H1 (cell line): Measurements from ENCODE around the gene NR2F1. TPM values are rescaled to one million over a fixed set of nuclear protein-coding genes. Genes with fewer than 3 reads are reported as not detected.

Experiments
- CTCF ChIA-PET: fragments of 300-600 bp; sonication (Branson Sonifier 250); formaldehyde crosslinking; loops from one replicate; lab custom pipeline; 2021; ENCODE audit not compliant: partially characterized antibody; lab: Charles Lee
- POLR2A ChIA-PET: fragments of 300-600 bp; sonication (Branson Sonifier 250); formaldehyde crosslinking; loops from one replicate; lab custom pipeline; 2021; ENCODE audit warnings: inconsistent platforms; ENCODE audit not compliant: partially characterized antibody; lab: Charles Lee
- DNase-seq, 2 experiments: peaks; one replicate each; pipeline versions ENCODE4 v3.0.0 to v3.0.0-alpha.2; 2010 to 2022; ENCODE audit warnings: low spot score in 2 of 2, low read depth in 1 of 2, mixed read lengths in 1 of 2
- FAIRE-seq: peaks from 2 replicates; lab custom pipeline; 2011; peaks lifted over from hg19 to GRCh38; lab: Jason Lieb, UNC
- H2AFZ ChIP-seq: 2 replicates; pipeline ENCODE4 v1.8.1; 2012; ENCODE audit warnings: low read length, inconsistent platforms
- H2AK5ac ChIP-seq: 2 replicates; pipeline ENCODE4 v1.6.1; 2013; ENCODE audit warnings: low read depth, low read length
- H2BK120ac ChIP-seq: replicated peaks from 2 replicates; pipeline ENCODE3; 2013; ENCODE audit warnings: low read depth, low read length, inconsistent platforms
- H2BK12ac ChIP-seq: 2 replicates; pipeline ENCODE4 v1.6.1; 2013; ENCODE audit warnings: low read depth, low read length
- H2BK15ac ChIP-seq: 2 replicates; pipeline ENCODE4 v1.6.1; 2013; ENCODE audit warnings: low read length
- H2BK20ac ChIP-seq: 2 replicates; pipeline ENCODE4 v1.6.1; 2013; ENCODE audit warnings: low read length
- H2BK5ac ChIP-seq: 2 replicates; pipeline ENCODE4 v1.6.1; 2013; ENCODE audit warnings: low read depth, low read length
- H3K14ac ChIP-seq: 2 replicates; pipeline ENCODE4 v1.6.1; 2013; ENCODE audit warnings: inconsistent platforms; ENCODE audit not compliant: insufficient read length
- H3K18ac ChIP-seq: 2 replicates; pipeline ENCODE4 v1.6.1; 2013; ENCODE audit warnings: low read length; ENCODE audit errors: extremely low read depth
- H3K23ac ChIP-seq: 2 replicates; pipeline ENCODE4 v1.6.1; 2013; ENCODE audit warnings: inconsistent platforms; ENCODE audit not compliant: insufficient read length
- H3K23me2 ChIP-seq: 2 replicates; pipeline ENCODE4 v1.6.1; 2013; ENCODE audit warnings: low read depth, low read length
- H3K27ac ChIP-seq: 2 replicates; pipeline ENCODE4 v1.6.1; 2011; ENCODE audit warnings: low read depth, low read length, inconsistent platforms
- H3K27me3 ChIP-seq, 4 experiments: replicated peaks in 1 of 4; 1 replicate in 1 of 4; 2 replicates in 3 of 4; pipeline versions ENCODE4 v1.6.1 to v1.8.1; 2011 to 2013; ENCODE audit warnings: low read length in 3 of 4, mild to moderate bottlenecking in 3 of 4, inconsistent platforms in 2 of 4, mixed read lengths in 2 of 4, moderate library complexity in 1 of 4; ENCODE audit not compliant: control insufficient read depth in 3 of 4, insufficient read depth in 3 of 4; ENCODE audit errors: extremely low read depth in 1 of 4
- H3K36me3 ChIP-seq, 4 experiments: 2 replicates each; pipeline versions ENCODE4 v1.6.1 to v1.8.1; 2011 to 2013; ENCODE audit warnings: mild to moderate bottlenecking in 4 of 4, low read length in 3 of 4, moderate library complexity in 2 of 4, control low read depth in 1 of 4, inconsistent platforms in 1 of 4; ENCODE audit not compliant: insufficient read depth in 4 of 4, control insufficient read depth in 2 of 4
- H3K4ac ChIP-seq: replicated peaks from 2 replicates; pipeline ENCODE3; 2013; ENCODE audit warnings: low read length, low read depth, mixed read lengths, inconsistent platforms; ENCODE audit not compliant: insufficient read length
- H3K4me1 ChIP-seq, 4 experiments: replicated peaks in 1 of 4; 1 replicate in 1 of 4; 2 replicates in 3 of 4; pipeline versions ENCODE4 v1.6.1 to v1.8.1; 2011 to 2013; ENCODE audit warnings: low read length in 3 of 4, inconsistent platforms in 2 of 4, mixed read lengths in 1 of 4; ENCODE audit not compliant: insufficient read depth in 4 of 4, control insufficient read depth in 3 of 4
- H3K4me2 ChIP-seq, 2 experiments: 2 replicates each; pipeline versions ENCODE4 v1.6.1 to v1.8.1; 2011 to 2013; ENCODE audit warnings: low read depth in 2 of 2, low read length in 2 of 2, control low read depth in 1 of 2, inconsistent platforms in 1 of 2, mild to moderate bottlenecking in 1 of 2; ENCODE audit not compliant: insufficient read depth in 1 of 2
- H3K4me3 ChIP-seq, 4 experiments: fragments of 200-600, 300-600 bp in 1 of 4; sonication (generic), shearing (Covaris generic), sonication (Bioruptor Twin) in 1 of 4; 2 replicates each; pipeline versions ENCODE4 v1.5.1 to v1.8.1; 2011 to 2016; ENCODE audit warnings: low read length in 4 of 4, low read depth in 3 of 4, control low read depth in 2 of 4, inconsistent platforms in 2 of 4, mild to moderate bottlenecking in 2 of 4, mixed read lengths in 1 of 4, moderate library complexity in 1 of 4; ENCODE audit not compliant: insufficient read depth in 2 of 4; ENCODE audit errors: extremely low read depth in 1 of 4
- H3K56ac ChIP-seq: replicated peaks from 2 replicates; pipeline ENCODE3; 2013; ENCODE audit warnings: low read depth, mild to moderate bottlenecking, mixed read lengths, low read length, inconsistent platforms; ENCODE audit not compliant: insufficient read length
- H3K79me1 ChIP-seq: 2 replicates; pipeline ENCODE4 v1.6.1; 2013; ENCODE audit warnings: low read depth, low read length, control low read depth
- H3K79me2 ChIP-seq, 2 experiments: 2 replicates each; pipeline versions ENCODE4 v1.6.1 to v1.8.1; 2012 to 2013; ENCODE audit warnings: low read length in 2 of 2, mild to moderate bottlenecking in 2 of 2, inconsistent platforms in 1 of 2; ENCODE audit not compliant: insufficient read depth in 2 of 2, control insufficient read depth in 1 of 2
- H3K9ac ChIP-seq, 4 experiments: replicated peaks in 1 of 4; 1 replicate in 1 of 4; 2 replicates in 3 of 4; pipeline versions ENCODE4 v1.6.1 to v1.8.1; 2011 to 2013; ENCODE audit warnings: low read depth in 3 of 4, low read length in 3 of 4, control low read depth in 2 of 4, mild to moderate bottlenecking in 2 of 4, moderate library complexity in 2 of 4, inconsistent platforms in 1 of 4; ENCODE audit errors: extremely low read depth in 1 of 4
- H3K9me3 ChIP-seq, 2 experiments: 2 replicates each; pipeline versions ENCODE4 v1.6.1 to v1.8.1; 2012 to 2013; ENCODE audit warnings: mild to moderate bottlenecking in 2 of 2, moderate library complexity in 2 of 2, control low read depth in 1 of 2, inconsistent platforms in 1 of 2, low read depth in 1 of 2, low read length in 1 of 2, mixed read lengths in 1 of 2; ENCODE audit not compliant: insufficient read depth in 2 of 2
- H4K20me1 ChIP-seq, 2 experiments: replicated peaks in 1 of 2; 2 replicates each; pipeline versions ENCODE3 to v1.8.1; 2011 to 2013; ENCODE audit warnings: inconsistent platforms in 2 of 2, low read length in 2 of 2, mild to moderate bottlenecking in 1 of 2; ENCODE audit not compliant: insufficient read depth in 2 of 2, control insufficient read depth in 1 of 2
- H4K5ac ChIP-seq: 2 replicates; pipeline ENCODE4 v1.6.1; 2013; ENCODE audit warnings: low read length, low read depth, mixed read lengths, inconsistent platforms; ENCODE audit not compliant: insufficient read length
- H4K8ac ChIP-seq: 2 replicates; pipeline ENCODE4 v1.8.0; 2013; ENCODE audit warnings: mild to moderate bottlenecking, moderate library complexity, low read length, inconsistent platforms; ENCODE audit not compliant: insufficient read depth; ENCODE audit errors: extremely low read depth
- H4K91ac ChIP-seq: replicated peaks from 2 replicates; pipeline ENCODE3; 2013; ENCODE audit warnings: low read length, mixed read lengths, inconsistent platforms; ENCODE audit not compliant: insufficient read length
- CBX8 ChIP-seq: fragments of 300-800, 300-1000 bp; sonication (generic); IDR thresholded peaks from 2 replicates; pipeline ENCODE4 v1.7.1; 2016; ENCODE audit warnings: low read depth, low read length, borderline replicate concordance
- CREB1 ChIP-seq: IDR thresholded peaks from 2 replicates; pipeline ENCODE4 v1.6.1; 2012; ENCODE audit warnings: inconsistent platforms
- EZH2 ChIP-seq: fragments of 200-600 bp; sonication (generic); IDR thresholded peaks from 2 replicates; pipeline ENCODE4 v1.7.1; 2012; ENCODE audit warnings: low read depth, mild to moderate bottlenecking, moderate library complexity, low read length, inconsistent platforms; ENCODE audit not compliant: severe bottlenecking
- HDAC2 ChIP-seq, 2 experiments: fragments of 300-600 bp in 1 of 2; sonication (generic) in 1 of 2; IDR thresholded peaks; 2 replicates each; pipeline ENCODE4 v1.6.1; 2011 to 2012; ENCODE audit warnings: low read depth in 2 of 2, low read length in 2 of 2, mild to moderate bottlenecking in 2 of 2, moderate library complexity in 2 of 2, borderline replicate concordance in 1 of 2, inconsistent platforms in 1 of 2
- NRF1 ChIP-seq: IDR thresholded peaks from 2 replicates; pipeline ENCODE4 v1.6.1; 2011; ENCODE audit warnings: mild to moderate bottlenecking, low read depth, low read length, improper control_type of control experiment
- POU5F1 ChIP-seq: IDR thresholded peaks from 2 replicates; pipeline ENCODE4 v1.6.1; 2011; ENCODE audit warnings: low read depth, mild to moderate bottlenecking, low read length, moderate library complexity
- RXRA ChIP-seq: IDR thresholded peaks from 2 replicates; pipeline ENCODE4 v1.6.1; 2011; ENCODE audit warnings: low read depth, mild to moderate bottlenecking, low read length, moderate library complexity; ENCODE audit not compliant: insufficient read depth
- TAF1 ChIP-seq: IDR thresholded peaks from 2 replicates; pipeline ENCODE4 v1.6.1; 2011; ENCODE audit warnings: mild to moderate bottlenecking, low read depth, low read length
- TEAD4 ChIP-seq: IDR thresholded peaks from 2 replicates; pipeline ENCODE4 v1.6.1; 2012; ENCODE audit warnings: low read depth, low read length, inconsistent platforms, mixed read lengths
- WGBS, 2 experiments: shearing (Covaris generic) in 1 of 2; methylation state at CpG; one replicate each; pipeline versions ENCODE4 v1.1.6 to v1.1.7; 2013 to 2015; ENCODE audit warnings: low lambda C conversion rate in 2 of 2, mixed read lengths in 2 of 2, inconsistent platforms in 1 of 2, low coverage in 1 of 2, missing lambda C conversion rate in 1 of 2; ENCODE audit not compliant: insufficient replicate concordance in 2 of 2, insufficient coverage in 1 of 2, insufficient read length in 1 of 2; ENCODE audit errors: extremely low coverage in 1 of 2, missing lambda C conversion rate in 1 of 2; 5-methylcytosine and 5-hydroxymethylcytosine counted together
- long read RNA-seq, 2 experiments: library from RNA in 1 of 2; library from capped mRNA in 1 of 2; stranded (forward); transcript quantifications; one replicate each; pipeline ENCODE4 v2.0.0, GENCODE V29; 2021; ENCODE audit warnings: inconsistent platforms in 1 of 2
- polyA minus RNA-seq, 3 experiments: library from RNA; depleted of rRNA, polyadenylated mRNA; stranded (reverse); fragments of >200 nt; gene quantifications; 1 replicate in 2 of 3; 2 replicates in 1 of 3; pipeline ENCODE4 v1.2.3, GENCODE V29; 2011
- polyA plus RNA-seq, 7 experiments: library from polyadenylated mRNA; depleted of rRNA in 3 of 7; stranded (reverse) in 5 of 7; unstranded in 2 of 7; fragments of >200 nt in 5 of 7; fragments of 200-250 nt in 2 of 7; gene quantifications; 1 replicate in 5 of 7; 2 replicates in 1 of 7; 4 replicates in 1 of 7; pipeline versions ENCODE4 v1.2.1 to v1.2.3, GENCODE V29; 2011 to 2013; ENCODE audit warnings: missing spikeins in 2 of 7, mixed read lengths in 2 of 7
- total RNA-seq: library from RNA; stranded (reverse); fragmentation: NEBNext Ultra II Directional; extraction: Animal tissue kit (Norgen Biotek cat#: 25700); gene quantifications from 2 replicates; pipeline ENCODE4 v1.2.1, GENCODE V29; 2021

Gene NR2F1
- total RNA-seq (not detected in 2 replicates), polyA plus RNA-seq (2011; rRNA removed) (0.17 TPM in 1 of 2 replicates, not detected in the other), polyA minus RNA-seq (2011; rRNA and poly(A)+ RNA removed) (0.13 TPM in 1 of 2 replicates, not detected in the other)
- 0.27 TPM for polyA plus RNA-seq (2011; cell fraction: cytosol; rRNA removed)
- polyA plus RNA-seq (2011; cell fraction: nucleus; rRNA removed): 0.20 TPM
- polyA plus RNA-seq (2012, experiment 1 of 2): 0.17 to 0.59 TPM (median 0.49 TPM) in 4 replicates
- polyA plus RNA-seq (2012, experiment 2 of 2): not detected
- polyA plus RNA-seq (2013, experiment 1 of 2): 0.02 TPM
- polyA plus RNA-seq (2013, experiment 2 of 2): not detected
- polyA minus RNA-seq (2011; cell fraction: cytosol; rRNA and poly(A)+ RNA removed): 2.1 TPM
- 0.90 TPM for polyA minus RNA-seq (2011; cell fraction: nucleus; rRNA and poly(A)+ RNA removed)
- long read RNA-seq, experiment 1: 0 reads
- long read RNA-seq, experiment 2: 0 reads

GRCh38 chr5:93582677-93583438, at the start of gene NR2F1:
TSS of gene NR2F1 (plus strand) at chr5:93583222. CDS start at chr5:93585024, 1,802 bp downstream.
- Histone ChIP-seq H4K20me1 (peaks cover 4 to 23% of the 10 kb centered on the region in 2 experiments), H3K9me3 (no peaks in the 10 kb centered on the region), H3K23ac (no peak within 1 kb of the TSS), H2AK5ac (no peak within 1 kb of the TSS), H4K91ac (no peak within 1 kb of the TSS), H3K23me2 (peaks cover 14% of the 10 kb centered on the region; the same call in 1 of the 2 replicates), H2BK120ac (no peak within 1 kb of the TSS), H3K18ac (no peak within 1 kb of the TSS; the same call in 1 of the 2 replicates), H3K4ac (no peak within 1 kb of the TSS), H2BK20ac (no peak within 1 kb of the TSS), H3K14ac (no peak within 1 kb of the TSS), H2BK12ac (no peak within 1 kb of the TSS), H3K36me3 (peaks cover 0 to 2% (median 0%) of the 10 kb centered on the region in 4 experiments; a peak in 1 of 8 replicates), H3K9ac (no peak within 1 kb of the TSS), H3K79me1 (no peaks in the 10 kb centered on the region), H3K4me3 (peak within 1 kb of the TSS; percentile 11 to 61 (median 24); a peak in 6 of 8 replicates), H2AFZ (no peak within 1 kb of the TSS), H3K4me2 (peak within 1 kb of the TSS; percentile 79 to 84), H2BK15ac (no peak within 1 kb of the TSS), H4K8ac (no peak within 1 kb of the TSS), H4K5ac (no peak within 1 kb of the TSS), H3K79me2 (no peaks in the 10 kb centered on the region), H3K56ac (no peak within 1 kb of the TSS), H3K27ac (no peak within 1 kb of the TSS), H3K4me1 (peaks cover 0 to 33% (median 23%) of the 10 kb centered on the region in 4 experiments; a peak in 5 of 7 replicates), H3K27me3 (peaks cover 70 to 97% (median 84%) of the 10 kb centered on the region in 4 experiments), H2BK5ac (no peak within 1 kb of the TSS)
- ChIA-PET POLR2A (interaction anchor here (0.7 to 1.3 kb wide), 2 partner anchors 13 to 29 kb away, joined by 3 read pairs; no protein-coding TSS in a partner anchor), CTCF (interaction anchor here (0.6 to 2.1 kb wide), 10 partner anchors 11 to 1301 kb away, joined by 3 to 12 read pairs (median 4); no protein-coding TSS in a partner anchor)
- FAIRE-seq (peak; percentile 69), DNase-seq (peak; percentile 61 to 78)
- 1% methylated on average over 16 of the region's 21 CpGs; no CpG with 5 or more reads in 1 of the 2 experiments for WGBS, 2 experiments
- TF ChIP-seq TEAD4 (0 out of 2 replicates have a peak, but pooled peaks have one; percentile 27), HDAC2 (IDR thresholded peaks at IDR 0.05; ENCODE audit: borderline replicate concordance in 1 of 2, low read depth in 2 of 2, low read length in 2 of 2) (0 out of 4 replicates have a peak, but pooled peaks of 1 of the 2 experiments have one; percentile 77), TAF1 (no peak), CREB1 (0 out of 2 replicates have a peak, but pooled peaks have one; percentile 43), NRF1 (no peak), POU5F1 (0 out of 2 replicates have a peak, but pooled peaks have one; percentile 13), CBX8 (0 out of 2 replicates have a peak, but pooled peaks have one; percentile 3), EZH2 (peak; percentile 57), RXRA (no peak)
